Measurements from ENCODE around the gene CBL.
"Not testable (repeated sequence)": the region's sequence is repeated elsewhere in the genome, so short reads cannot be mapped to it uniquely, and the experiment has no call there.

The CBL gene

GRCh38 chr11:119195680-119196079 is 10.5 kb upstream of the CBL start:
- H3K36me3 ChIP-seq (ENCODE audit: insufficient read depth, low read length): no peaks in the 10 kb centered on the region

DNA sequence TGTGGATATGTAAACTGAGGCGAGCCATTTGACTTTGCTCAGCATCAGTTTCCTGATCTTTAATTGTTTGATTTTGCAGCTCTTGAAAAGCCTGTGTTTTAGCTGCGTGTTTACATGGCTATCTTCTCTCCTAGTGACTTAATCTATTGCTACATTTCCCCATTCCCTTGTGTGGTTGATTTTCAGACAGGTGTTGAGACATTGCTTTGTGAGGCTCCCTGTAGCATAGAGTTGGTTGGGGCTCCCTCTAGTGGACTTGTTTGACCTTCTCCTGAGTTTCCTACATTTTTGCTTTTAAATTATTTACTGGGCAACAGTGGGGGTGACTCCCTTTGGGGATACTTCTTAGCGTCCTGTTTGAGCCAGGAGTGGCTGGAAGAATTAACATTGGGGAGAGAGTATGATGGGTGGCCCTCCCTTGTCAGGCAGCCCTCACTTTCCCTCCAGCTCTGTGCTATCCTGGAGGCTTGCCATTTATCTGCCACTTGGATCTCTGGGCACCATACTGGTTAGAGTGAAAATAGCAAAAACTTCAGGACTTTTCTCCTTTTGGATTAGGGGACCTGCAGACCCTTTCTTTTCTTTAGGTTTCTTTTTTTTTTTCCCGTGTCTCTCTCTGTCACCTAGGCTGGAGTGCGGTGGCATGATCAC is 9.2 kb upstream of the CBL start:
- Histone ChIP-seq H3K4me3 (ENCODE audit: low read length) (no peak overlapping the region), H3K27me3 (ENCODE audit: insufficient read depth, low read length) (no peaks in the 10 kb centered on the region), H3K9ac (ENCODE audit: low read depth, low read length) (no peak overlapping the region), H3K9me3 (ENCODE audit: insufficient read depth, low read depth, low read length) (no peaks in the 10 kb centered on the region), H3K36me3 (ENCODE audit: insufficient read depth, low read length) (no peaks in the 10 kb centered on the region), H3K4me1 (ENCODE audit: insufficient read depth, low read length) (peaks cover 6% of the 10 kb centered on the region), H3K27ac (ENCODE audit: low read depth, low read length) (no peak overlapping the region)
- WGBS: 58% methylated on average over 4 of the region's 5 CpGs

More at GRCh38 chr11:119195680-119196079, 10.5 kb upstream of the CBL start:
- H3K9me3 ChIP-seq (ENCODE audit: insufficient read depth, low read depth, low read length): no peaks in the 10 kb centered on the region
- WGBS: 36% methylated on average over 6 of the region's 6 CpGs
- no peak overlapping the region for H3K27ac ChIP-seq (ENCODE audit: low read depth, low read length)
- peak overlapping the region; percentile 21; the same call in 1 of the 2 replicates for H3K4me3 ChIP-seq (ENCODE audit: low read length)
- H3K27me3 ChIP-seq (ENCODE audit: insufficient read depth, low read length): no peaks in the 10 kb centered on the region
- H3K4me1 ChIP-seq (ENCODE audit: insufficient read depth, low read length): peaks cover 6% of the 10 kb centered on the region
- no peak overlapping the region for H3K9ac ChIP-seq (ENCODE audit: low read depth, low read length)

DNA sequence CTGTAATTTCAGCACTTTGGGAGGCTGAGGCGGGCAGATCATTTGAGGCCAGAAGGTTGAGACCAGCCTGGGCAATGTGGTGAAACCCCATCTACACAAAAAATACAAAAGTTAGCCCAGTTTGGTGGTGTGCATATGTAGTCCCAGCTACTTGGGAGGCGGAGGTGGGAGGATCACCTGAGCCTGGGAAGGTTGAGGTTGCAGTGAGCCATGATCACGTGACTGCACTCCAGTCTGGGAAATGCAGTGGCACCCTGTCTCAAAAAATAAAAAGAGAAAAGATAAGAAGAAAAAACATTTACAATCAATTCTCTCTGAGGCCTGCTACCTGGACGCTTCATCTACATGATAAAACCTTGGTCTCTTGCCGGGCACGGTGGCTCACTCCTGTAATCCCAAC is 7.2 kb upstream of the CBL start:
- no peaks in the 10 kb centered on the region for H3K9me3 ChIP-seq (ENCODE audit: insufficient read depth, low read depth, low read length)
- H3K4me3 ChIP-seq (ENCODE audit: low read length): no peak overlapping the region
- 85% methylated on average over 6 of the region's 6 CpGs for WGBS
- H3K36me3 ChIP-seq (ENCODE audit: insufficient read depth, low read length): no peaks in the 10 kb centered on the region
- H3K27ac ChIP-seq (ENCODE audit: low read depth, low read length): no peak overlapping the region
- H3K9ac ChIP-seq (ENCODE audit: low read depth, low read length): no peak overlapping the region
- no peaks in the 10 kb centered on the region for H3K27me3 ChIP-seq (ENCODE audit: insufficient read depth, low read length)
- H3K4me1 ChIP-seq (ENCODE audit: insufficient read depth, low read length): peaks cover 6% of the 10 kb centered on the region

GRCh38 chr11:119201236-119201635 is 4.9 kb upstream of the CBL start:
- not testable (repeated sequence) for H3K9me3 ChIP-seq (ENCODE audit: insufficient read depth, low read depth, low read length); H3K4me1 ChIP-seq (ENCODE audit: insufficient read depth, low read length); H3K36me3 ChIP-seq (ENCODE audit: insufficient read depth, low read length); H3K9ac ChIP-seq (ENCODE audit: low read depth, low read length); H3K27me3 ChIP-seq (ENCODE audit: insufficient read depth, low read length); H3K27ac ChIP-seq (ENCODE audit: low read depth, low read length); H3K4me3 ChIP-seq (ENCODE audit: low read length)
- 92% methylated on average over 5 of the region's 5 CpGs for WGBS

DNA sequence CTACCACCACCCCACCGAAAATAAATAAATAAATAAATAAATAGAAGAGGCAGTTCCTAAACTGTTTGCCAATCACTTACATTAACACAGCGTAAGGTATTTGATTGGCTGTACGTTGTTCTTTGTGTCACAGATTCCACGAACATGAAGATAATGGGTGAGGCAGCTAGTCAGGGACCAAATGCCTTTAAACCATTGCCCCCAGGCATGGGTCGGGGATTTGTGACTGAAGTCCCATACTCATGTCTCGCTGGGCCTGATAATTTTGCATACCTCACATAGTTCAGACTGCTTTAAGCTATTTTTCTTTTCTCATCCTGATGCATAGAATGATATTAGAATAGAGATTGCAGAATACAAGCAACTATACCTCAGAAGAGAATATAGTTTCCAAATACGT is 3.6 kb upstream of the CBL start:
- H3K27me3 ChIP-seq (ENCODE audit: insufficient read depth, low read length): no peaks in the 10 kb centered on the region
- H3K4me1 ChIP-seq (ENCODE audit: insufficient read depth, low read length): peaks cover 10% of the 10 kb centered on the region
- no peak overlapping the region for H3K27ac ChIP-seq (ENCODE audit: low read depth, low read length)
- H3K9me3 ChIP-seq (ENCODE audit: insufficient read depth, low read depth, low read length): no peaks in the 10 kb centered on the region
- no peaks in the 10 kb centered on the region for H3K36me3 ChIP-seq (ENCODE audit: insufficient read depth, low read length)
- no peak overlapping the region for H3K4me3 ChIP-seq (ENCODE audit: low read length)
- H3K9ac ChIP-seq (ENCODE audit: low read depth, low read length): no peak overlapping the region
- 90% methylated on average over 6 of the region's 7 CpGs for WGBS

GRCh38 chr11:119204066-119204465 is 2.1 kb upstream of the CBL start:
- Histone ChIP-seq H3K27ac (ENCODE audit: low read depth, low read length) (no peak overlapping the region), H3K9me3 (ENCODE audit: insufficient read depth, low read depth, low read length) (no peaks in the 10 kb centered on the region), H3K27me3 (ENCODE audit: insufficient read depth, low read length) (no peaks in the 10 kb centered on the region), H3K36me3 (ENCODE audit: insufficient read depth, low read length) (no peaks in the 10 kb centered on the region), H3K4me1 (ENCODE audit: insufficient read depth, low read length) (peaks cover 22% of the 10 kb centered on the region), H3K9ac (ENCODE audit: low read depth, low read length) (no peak overlapping the region), H3K4me3 (ENCODE audit: low read length) (no peak overlapping the region)
- WGBS: 96% methylated on average over 9 of the region's 9 CpGs

- Histone ChIP-seq H3K4me1 (ENCODE audit: insufficient read depth, low read length) (peaks cover 22% of the 10 kb centered on the region), H3K27ac (ENCODE audit: low read depth, low read length) (no peak overlapping the region), H3K9ac (ENCODE audit: low read depth, low read length) (no peak overlapping the region), H3K4me3 (ENCODE audit: low read length) (peak overlapping the region; percentile 79), H3K27me3 (ENCODE audit: insufficient read depth, low read length) (no peaks in the 10 kb centered on the region), H3K9me3 (ENCODE audit: insufficient read depth, low read depth, low read length) (no peaks in the 10 kb centered on the region), H3K36me3 (ENCODE audit: insufficient read depth, low read length) (no peaks in the 10 kb centered on the region)
- 50% methylated on average over 9 of the region's 10 CpGs for WGBS
These were observed 1.1 kb upstream of the CBL start for GRCh38 chr11:119205080-119205479.

DNA sequence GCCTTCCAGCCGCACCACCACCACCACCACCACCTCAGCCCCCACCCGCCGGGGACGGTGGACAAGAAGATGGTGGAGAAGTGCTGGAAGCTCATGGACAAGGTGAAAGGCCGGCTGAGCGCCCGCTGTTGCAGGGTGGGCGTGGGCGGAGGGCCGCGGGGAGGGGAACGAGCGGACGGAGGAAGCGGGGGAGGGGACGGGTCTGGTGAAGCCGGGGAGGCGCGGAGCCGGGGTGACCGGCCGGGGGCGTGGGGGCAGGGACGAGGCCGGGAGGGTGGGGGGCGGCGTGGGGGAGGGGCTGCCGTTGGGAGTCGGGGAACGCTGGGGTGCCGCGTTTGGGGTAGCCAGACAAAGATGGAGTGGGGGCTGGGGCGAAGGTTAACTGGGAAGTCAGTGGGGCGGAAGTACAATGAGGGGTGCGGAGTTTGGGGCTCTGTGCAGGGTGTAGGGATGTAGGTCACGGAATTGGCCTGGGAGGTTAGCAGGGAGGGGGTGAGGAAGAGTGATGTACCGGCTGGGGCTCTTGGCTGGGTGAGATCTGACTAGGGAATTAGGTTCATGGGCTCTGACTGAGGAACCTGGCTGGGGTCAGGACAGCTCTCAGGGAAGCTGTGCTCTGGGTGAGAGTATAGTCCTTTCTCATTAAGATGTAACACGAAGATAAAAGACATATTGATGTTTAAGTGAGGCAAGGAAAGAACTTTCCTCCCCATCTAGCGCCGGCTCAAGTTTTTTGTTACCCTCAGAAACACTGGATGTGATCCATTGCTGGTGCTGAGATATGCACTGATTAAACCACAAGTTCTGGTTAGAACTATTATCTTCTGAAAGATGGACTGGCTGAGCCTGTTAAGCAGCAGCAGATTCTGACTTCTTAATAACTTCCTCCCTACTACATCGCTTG is 624 bp downstream of the CBL start:
- Histone ChIP-seq H3K4me3 (ENCODE audit: low read length) (peak overlapping the region; percentile 79), H3K27ac (ENCODE audit: low read depth, low read length) (peak overlapping the region; percentile 99), H3K9ac (ENCODE audit: low read depth, low read length) (peak overlapping the region; percentile 91), H3K27me3 (ENCODE audit: insufficient read depth, low read length) (no peaks in the 10 kb centered on the region), H3K9me3 (ENCODE audit: insufficient read depth, low read depth, low read length) (no peaks in the 10 kb centered on the region), H3K36me3 (ENCODE audit: insufficient read depth, low read length) (no peaks in the 10 kb centered on the region), H3K4me1 (ENCODE audit: insufficient read depth, low read length) (peaks cover 22% of the 10 kb centered on the region)
- 1% methylated on average over 33 of the region's 41 CpGs for WGBS

GRCh38 chr11:119207415-119207960 is 1.3 kb downstream of the CBL start:
- Histone ChIP-seq H3K27me3 (ENCODE audit: insufficient read depth, low read length) (no peaks in the 10 kb centered on the region), H3K27ac (ENCODE audit: low read depth, low read length) (peak overlapping the region; percentile 99; the same call in 1 of the 2 replicates), H3K4me3 (ENCODE audit: low read length) (peak overlapping the region; percentile 79), H3K9ac (ENCODE audit: low read depth, low read length) (peak overlapping the region; percentile 69), H3K36me3 (ENCODE audit: insufficient read depth, low read length) (no peaks in the 10 kb centered on the region), H3K4me1 (ENCODE audit: insufficient read depth, low read length) (peaks cover 22% of the 10 kb centered on the region), H3K9me3 (ENCODE audit: insufficient read depth, low read depth, low read length) (no peaks in the 10 kb centered on the region)
- WGBS: 36% methylated on average over 7 of the region's 11 CpGs

GRCh38 chr11:119209186-119209585 is 3.0 kb downstream of the CBL start:
- Histone ChIP-seq H3K36me3 (ENCODE audit: insufficient read depth, low read length) (no peaks in the 10 kb centered on the region), H3K27me3 (ENCODE audit: insufficient read depth, low read length) (no peaks in the 10 kb centered on the region), H3K4me3 (ENCODE audit: low read length) (0 out of 2 replicates have a peak overlapping the region, but pooled peaks have one; percentile 3), H3K4me1 (ENCODE audit: insufficient read depth, low read length) (peaks cover 22% of the 10 kb centered on the region), H3K9me3 (ENCODE audit: insufficient read depth, low read depth, low read length) (no peaks in the 10 kb centered on the region), H3K9ac (ENCODE audit: low read depth, low read length) (no peak overlapping the region), H3K27ac (ENCODE audit: low read depth, low read length) (no peak overlapping the region)
- 88% methylated on average over 7 of the region's 7 CpGs for WGBS

- Histone ChIP-seq H3K27ac (ENCODE audit: low read depth, low read length) (no peak overlapping the region), H3K4me1 (ENCODE audit: insufficient read depth, low read length) (peaks cover 19% of the 10 kb centered on the region)
- WGBS: 80% methylated on average over 3 of the region's 3 CpGs
These were observed 3.9 kb downstream of the CBL start for GRCh38 chr11:119210050-119210449.

More at GRCh38 chr11:119210050-119210449, 3.9 kb downstream of the CBL start:
- Histone ChIP-seq H3K27me3 (ENCODE audit: insufficient read depth, low read length) (no peaks in the 10 kb centered on the region), H3K9ac (ENCODE audit: low read depth, low read length) (no peak overlapping the region), H3K36me3 (ENCODE audit: insufficient read depth, low read length) (no peaks in the 10 kb centered on the region), H3K9me3 (ENCODE audit: insufficient read depth, low read depth, low read length) (no peaks in the 10 kb centered on the region), H3K4me3 (ENCODE audit: low read length) (no peak overlapping the region)

Measured in HUES64 (cell line).